ENCODE measurements around the gene MYF5. TPM values are rescaled to one million over a fixed set of nuclear protein-coding genes. Genes with fewer than 3 reads are reported as not detected.

The MYF5 gene
- total RNA-seq, 2 experiments from 2014 or later: not detected

DNA sequence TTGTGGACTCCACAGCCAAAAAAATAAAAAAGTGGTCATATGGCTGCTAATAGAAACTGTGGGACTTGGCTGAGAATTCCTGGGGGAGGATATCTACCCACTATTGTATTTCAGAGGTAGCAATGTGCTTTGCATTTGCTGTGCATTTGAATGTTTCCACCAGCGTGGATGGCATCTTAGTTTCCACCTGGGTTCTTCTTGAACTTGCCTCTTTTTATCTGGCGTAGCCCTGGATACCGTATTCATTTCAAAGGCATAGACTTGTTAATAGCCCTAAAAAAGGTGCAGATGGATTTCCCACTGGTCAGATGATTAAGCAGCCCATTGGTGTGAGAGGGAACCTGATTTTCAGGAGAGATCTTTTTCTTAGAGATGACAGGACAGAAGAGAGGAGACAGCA lies 1.9 kb upstream of the MYF5 start:
- intact Hi-C loops (cut with micrococcal nuclease): no loop called here
- POLR2A ChIA-PET: no interaction called here
- CTCF ChIA-PET: no interaction called here
- Mint-ChIP-seq H3K4me3 (no peak overlapping the region), H3K27ac (no peak overlapping the region), H3K27me3 (peaks cover 30% of the 10 kb centered on the region), H3K9me3 (peaks cover 2% of the 10 kb centered on the region), H3K36me3 (ENCODE audit: low read depth) (no peaks in the 10 kb centered on the region), H3K4me1 (ENCODE audit: low read depth) (no peaks in the 10 kb centered on the region)
- ATAC-seq (no peak), DNase-seq (no peak)
- TF ChIP-seq, protein P1, sequence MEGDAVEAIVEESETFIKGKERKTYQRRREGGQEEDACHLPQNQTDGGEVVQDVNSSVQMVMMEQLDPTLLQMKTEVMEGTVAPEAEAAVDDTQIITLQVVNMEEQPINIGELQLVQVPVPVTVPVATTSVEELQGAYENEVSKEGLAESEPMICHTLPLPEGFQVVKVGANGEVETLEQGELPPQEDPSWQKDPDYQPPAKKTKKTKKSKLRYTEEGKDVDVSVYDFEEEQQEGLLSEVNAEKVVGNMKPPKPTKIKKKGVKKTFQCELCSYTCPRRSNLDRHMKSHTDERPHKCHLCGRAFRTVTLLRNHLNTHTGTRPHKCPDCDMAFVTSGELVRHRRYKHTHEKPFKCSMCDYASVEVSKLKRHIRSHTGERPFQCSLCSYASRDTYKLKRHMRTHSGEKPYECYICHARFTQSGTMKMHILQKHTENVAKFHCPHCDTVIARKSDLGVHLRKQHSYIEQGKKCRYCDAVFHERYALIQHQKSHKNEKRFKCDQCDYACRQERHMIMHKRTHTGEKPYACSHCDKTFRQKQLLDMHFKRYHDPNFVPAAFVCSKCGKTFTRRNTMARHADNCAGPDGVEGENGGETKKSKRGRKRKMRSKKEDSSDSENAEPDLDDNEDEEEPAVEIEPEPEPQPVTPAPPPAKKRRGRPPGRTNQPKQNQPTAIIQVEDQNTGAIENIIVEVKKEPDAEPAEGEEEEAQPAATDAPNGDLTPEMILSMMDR (IDR thresholded peaks at IDR 0.05): no peak

DNA sequence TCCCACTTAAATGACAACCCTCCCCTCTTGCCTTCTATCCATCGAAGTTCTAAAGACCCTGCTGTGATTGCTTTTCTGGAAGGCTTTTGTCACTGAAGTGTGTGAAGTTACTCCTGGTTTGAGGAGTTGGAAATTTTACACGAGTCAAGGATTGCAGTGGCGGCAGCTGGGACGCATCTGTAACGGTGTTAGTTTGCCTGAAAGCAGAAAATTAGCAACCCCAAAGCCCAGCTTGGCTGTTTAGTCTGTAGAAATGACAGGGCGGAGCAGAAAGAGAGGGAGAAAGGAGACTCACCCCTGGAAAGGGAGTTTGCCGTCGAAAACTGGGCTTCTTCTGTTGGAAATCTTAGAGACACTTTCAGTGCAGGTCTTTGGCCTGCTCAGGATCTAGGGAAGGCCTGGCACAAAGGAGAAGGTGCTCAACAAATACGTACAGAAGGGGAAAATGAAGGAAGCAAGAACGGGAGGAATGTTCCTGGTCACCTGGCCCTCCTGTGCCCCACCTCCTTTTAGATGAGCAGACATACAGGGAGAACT lies 931 bp upstream of the MYF5 start:
- ATAC-seq (no peak), DNase-seq (no peak)
- H3K27me3 Mint-ChIP-seq: peaks cover 22% of the 10 kb centered on the region
- TF ChIP-seq, protein P1 (IDR thresholded peaks at IDR 0.05): no peak
- ChIA-PET POLR2A (no interaction called here), CTCF (no interaction called here)
- H3K27ac Mint-ChIP-seq: no peak overlapping the region
- H3K4me1 Mint-ChIP-seq (ENCODE audit: low read depth): no peaks in the 10 kb centered on the region
- intact Hi-C loops (cut with micrococcal nuclease): no loop called here
- H3K9me3 Mint-ChIP-seq: peaks cover 2% of the 10 kb centered on the region
- H3K4me3 Mint-ChIP-seq: no peak overlapping the region
- H3K36me3 Mint-ChIP-seq (ENCODE audit: low read depth): no peaks in the 10 kb centered on the region

DNA sequence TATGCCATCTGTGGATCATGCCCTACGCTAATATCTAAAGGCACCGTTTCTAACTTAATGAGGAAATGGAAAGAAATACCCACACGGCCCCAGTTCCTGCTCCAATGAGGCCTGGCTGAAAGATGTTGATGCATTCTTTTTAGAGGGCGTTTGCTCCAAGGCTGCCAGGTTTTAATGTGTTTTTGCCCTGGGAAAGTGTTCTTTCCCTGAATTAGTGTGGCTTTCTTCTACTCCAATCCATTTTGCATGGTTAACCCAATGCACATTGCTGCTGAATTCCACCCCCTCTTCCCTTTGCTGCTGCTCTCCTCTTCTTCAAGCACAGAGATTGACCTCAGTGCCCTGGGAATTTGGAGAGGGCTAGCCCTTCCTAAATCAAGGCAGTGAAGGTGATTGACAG lies 1.1 kb downstream of the MYF5 start:
- ATAC-seq: no peak
- peaks cover 20% of the 10 kb centered on the region for H3K27me3 Mint-ChIP-seq
- no peaks in the 10 kb centered on the region for H3K36me3 Mint-ChIP-seq (ENCODE audit: low read depth)
- no peak overlapping the region for H3K4me3 Mint-ChIP-seq
- TF ChIP-seq, protein P1 (IDR thresholded peaks at IDR 0.05): no peak
- H3K27ac Mint-ChIP-seq: no peak overlapping the region
- ChIA-PET POLR2A (no interaction called here), CTCF (no interaction called here)
- intact Hi-C loops (cut with micrococcal nuclease): no loop called here
- DNase-seq: no peak
- H3K4me1 Mint-ChIP-seq (ENCODE audit: low read depth): no peaks in the 10 kb centered on the region
- peaks cover 2% of the 10 kb centered on the region for H3K9me3 Mint-ChIP-seq

DNA sequence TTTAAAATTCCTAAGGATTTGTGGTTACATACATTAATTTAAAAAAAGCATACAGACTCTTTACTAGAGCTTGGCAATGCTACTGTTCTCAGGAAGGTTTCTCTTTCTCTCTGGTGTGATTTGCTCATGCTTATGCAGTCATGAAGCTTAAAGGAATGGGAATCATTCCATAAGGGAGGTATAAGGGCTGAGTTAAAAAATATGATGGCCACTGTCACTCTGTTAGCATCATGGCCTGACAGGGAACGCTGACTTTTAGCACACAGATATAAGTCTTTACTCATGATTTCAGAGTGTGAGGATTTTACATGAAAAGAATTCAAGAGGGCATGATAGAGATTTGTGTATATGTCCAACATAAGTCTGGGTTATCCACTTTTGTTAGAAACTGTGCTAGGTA lies 3.8 kb downstream of the MYF5 start:
- H3K27me3 Mint-ChIP-seq: peaks cover 6% of the 10 kb centered on the region
- CTCF ChIA-PET: no interaction called here
- POLR2A ChIA-PET: no interaction called here

DNA sequence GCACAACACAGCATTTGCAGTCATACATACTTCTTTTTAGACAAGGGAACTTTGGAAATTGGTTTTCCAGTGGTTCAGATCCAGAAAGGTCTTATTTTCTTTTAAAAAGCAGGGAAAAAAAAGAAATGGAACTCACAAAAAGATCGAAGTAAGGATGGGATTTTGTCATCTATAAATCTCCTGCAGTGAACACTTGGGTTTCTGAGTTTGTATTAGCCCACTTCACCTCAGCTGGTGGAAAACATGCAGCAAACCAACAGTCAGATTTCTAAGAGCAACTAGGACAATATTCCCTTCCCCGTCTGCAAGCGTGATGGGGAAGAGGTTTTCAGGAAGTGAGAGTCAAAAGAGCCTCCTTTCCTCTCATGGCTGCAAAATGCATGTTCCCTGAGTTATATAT lies 4.6 kb downstream of the MYF5 start:
- H3K36me3 Mint-ChIP-seq (ENCODE audit: low read depth): no peaks in the 10 kb centered on the region
- intact Hi-C loops (cut with micrococcal nuclease): no loop called here
- no peaks in the 10 kb centered on the region for H3K4me1 Mint-ChIP-seq (ENCODE audit: low read depth)
- no peak overlapping the region for H3K27ac Mint-ChIP-seq
- H3K27me3 Mint-ChIP-seq: no peaks in the 10 kb centered on the region
- TF ChIP-seq, protein P1 (IDR thresholded peaks at IDR 0.05): no peak
- no peak for ATAC-seq
- H3K9me3 Mint-ChIP-seq: no peaks in the 10 kb centered on the region
- DNase-seq: no peak
- CTCF ChIA-PET: no interaction called here
- H3K4me3 Mint-ChIP-seq: no peak overlapping the region
- POLR2A ChIA-PET: no interaction called here

More for the DNA sequence above, 3.8 kb downstream of the MYF5 start:
- intact Hi-C loops (cut with micrococcal nuclease): no loop called here
- ATAC-seq (no peak), DNase-seq (no peak)
- Mint-ChIP-seq H3K27ac (no peak overlapping the region), H3K4me3 (no peak overlapping the region), H3K36me3 (ENCODE audit: low read depth) (no peaks in the 10 kb centered on the region), H3K9me3 (peaks cover 2% of the 10 kb centered on the region), H3K4me1 (ENCODE audit: low read depth) (no peaks in the 10 kb centered on the region)
- TF ChIP-seq, protein P1 (IDR thresholded peaks at IDR 0.05): no peak

All from activated CD8-positive, alpha-beta T cell treated with anti-CD3 and anti-CD28 coated beads for 36 hours (primary cell).